Astrocyte (in vitro differentiated cells and primary cell): ENCODE data around the gene UBN2.

Experiments
- EZH2 ChIP-seq: IDR thresholded peaks from 2 replicates; pipeline ENCODE4 v1.6.1; 2012; ENCODE audit warnings: mild to moderate bottlenecking, low read length, inconsistent platforms; ENCODE audit not compliant: insufficient read depth
- TF ChIP-seq, protein P1 (sequence below): IDR thresholded peaks from 2 replicates; pipeline ENCODE4 v1.5.1; 2011; ENCODE audit warnings: low read depth, mild to moderate bottlenecking, inconsistent platforms, low read length, moderate library complexity; ENCODE audit not compliant: insufficient read depth

DNA sequence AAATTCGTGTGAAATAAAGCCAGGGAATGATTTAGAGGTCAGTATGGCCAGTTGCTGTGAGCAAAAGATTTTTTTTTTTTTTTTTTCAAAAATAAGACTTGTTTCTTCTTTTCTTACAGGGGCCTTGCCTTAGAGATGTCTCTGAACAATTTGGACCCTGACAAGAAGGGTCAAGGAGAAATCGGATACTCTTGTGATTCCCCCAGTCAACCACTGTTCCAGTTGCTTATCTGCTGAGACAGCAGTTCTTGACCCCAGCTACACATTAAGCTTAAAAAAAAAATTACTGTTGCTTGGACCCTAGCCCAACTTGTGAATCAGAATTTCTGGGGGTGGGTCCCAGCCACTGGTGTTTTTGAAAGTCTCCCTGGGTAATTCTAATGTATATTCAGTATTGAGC lies 98.1 kb downstream of the UBN2 start:
- TF ChIP-seq, protein P1, sequence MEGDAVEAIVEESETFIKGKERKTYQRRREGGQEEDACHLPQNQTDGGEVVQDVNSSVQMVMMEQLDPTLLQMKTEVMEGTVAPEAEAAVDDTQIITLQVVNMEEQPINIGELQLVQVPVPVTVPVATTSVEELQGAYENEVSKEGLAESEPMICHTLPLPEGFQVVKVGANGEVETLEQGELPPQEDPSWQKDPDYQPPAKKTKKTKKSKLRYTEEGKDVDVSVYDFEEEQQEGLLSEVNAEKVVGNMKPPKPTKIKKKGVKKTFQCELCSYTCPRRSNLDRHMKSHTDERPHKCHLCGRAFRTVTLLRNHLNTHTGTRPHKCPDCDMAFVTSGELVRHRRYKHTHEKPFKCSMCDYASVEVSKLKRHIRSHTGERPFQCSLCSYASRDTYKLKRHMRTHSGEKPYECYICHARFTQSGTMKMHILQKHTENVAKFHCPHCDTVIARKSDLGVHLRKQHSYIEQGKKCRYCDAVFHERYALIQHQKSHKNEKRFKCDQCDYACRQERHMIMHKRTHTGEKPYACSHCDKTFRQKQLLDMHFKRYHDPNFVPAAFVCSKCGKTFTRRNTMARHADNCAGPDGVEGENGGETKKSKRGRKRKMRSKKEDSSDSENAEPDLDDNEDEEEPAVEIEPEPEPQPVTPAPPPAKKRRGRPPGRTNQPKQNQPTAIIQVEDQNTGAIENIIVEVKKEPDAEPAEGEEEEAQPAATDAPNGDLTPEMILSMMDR = no peak
- no peak for TF ChIP-seq EZH2
